Fibroblast of mammary gland (primary cell): ENCODE measurements around the gene ERG.

Experiments used
- DNase-seq: peaks from one replicate; pipeline ENCODE4 v3.0.0-alpha.2; 2010; ENCODE audit warnings: low read depth
- H3K4me3 ChIP-seq: 2 replicates; pipeline ENCODE4 v1.5.1; 2011; ENCODE audit warnings: low read depth, mild to moderate bottlenecking, low read length, moderate library complexity; ENCODE audit not compliant: control insufficient read depth
- TF ChIP-seq, protein P1 (sequence below): conservative IDR thresholded peaks from 2 replicates; pipeline ENCODE4 v1.5.1; 2011; ENCODE audit warnings: low read depth, low read length, inconsistent platforms; ENCODE audit not compliant: control insufficient read depth, insufficient read depth

Gene ERG

DNA sequence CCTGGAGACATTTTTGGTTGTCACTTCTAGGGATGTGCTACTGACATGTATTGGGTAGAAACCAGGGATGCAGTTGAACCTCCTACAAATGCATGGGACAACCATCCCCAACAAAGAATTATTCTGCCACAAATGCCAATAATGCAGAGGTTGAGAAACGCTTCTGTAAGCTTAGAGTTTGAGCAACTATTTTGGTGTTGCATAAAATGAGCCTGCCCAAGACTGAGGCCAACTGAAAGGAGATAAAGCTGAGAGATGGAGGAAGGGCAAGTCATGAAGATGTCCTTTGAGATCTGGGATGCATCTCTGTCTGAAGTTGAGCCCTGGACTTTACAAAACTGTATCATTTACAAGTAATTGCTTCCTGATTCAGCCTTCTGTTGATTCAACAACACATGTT, 134.6 kb downstream of the ERG start:
- TF ChIP-seq, protein P1, sequence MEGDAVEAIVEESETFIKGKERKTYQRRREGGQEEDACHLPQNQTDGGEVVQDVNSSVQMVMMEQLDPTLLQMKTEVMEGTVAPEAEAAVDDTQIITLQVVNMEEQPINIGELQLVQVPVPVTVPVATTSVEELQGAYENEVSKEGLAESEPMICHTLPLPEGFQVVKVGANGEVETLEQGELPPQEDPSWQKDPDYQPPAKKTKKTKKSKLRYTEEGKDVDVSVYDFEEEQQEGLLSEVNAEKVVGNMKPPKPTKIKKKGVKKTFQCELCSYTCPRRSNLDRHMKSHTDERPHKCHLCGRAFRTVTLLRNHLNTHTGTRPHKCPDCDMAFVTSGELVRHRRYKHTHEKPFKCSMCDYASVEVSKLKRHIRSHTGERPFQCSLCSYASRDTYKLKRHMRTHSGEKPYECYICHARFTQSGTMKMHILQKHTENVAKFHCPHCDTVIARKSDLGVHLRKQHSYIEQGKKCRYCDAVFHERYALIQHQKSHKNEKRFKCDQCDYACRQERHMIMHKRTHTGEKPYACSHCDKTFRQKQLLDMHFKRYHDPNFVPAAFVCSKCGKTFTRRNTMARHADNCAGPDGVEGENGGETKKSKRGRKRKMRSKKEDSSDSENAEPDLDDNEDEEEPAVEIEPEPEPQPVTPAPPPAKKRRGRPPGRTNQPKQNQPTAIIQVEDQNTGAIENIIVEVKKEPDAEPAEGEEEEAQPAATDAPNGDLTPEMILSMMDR, result no peak
- no peak overlapping the region for H3K4me3 ChIP-seq
- no peak for DNase-seq

DNA sequence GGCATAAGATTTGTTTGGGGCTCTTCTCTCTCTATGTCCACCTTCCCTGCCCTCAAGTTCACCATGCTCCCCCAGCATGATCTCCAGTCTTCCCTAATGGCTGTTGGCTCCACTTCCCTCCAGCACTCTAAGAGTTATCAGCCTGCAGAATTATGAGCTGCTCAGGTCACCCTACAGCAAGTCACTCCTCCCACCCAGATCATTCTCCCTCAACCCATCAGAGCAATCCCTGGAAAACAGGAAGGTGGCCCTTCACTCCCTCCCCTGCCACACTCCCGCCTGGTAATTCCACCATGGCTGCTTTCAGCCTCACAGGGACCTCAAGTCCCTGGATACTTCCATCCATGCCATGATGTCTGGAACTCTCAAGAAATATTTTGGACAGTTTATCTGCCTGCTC, 137.0 kb downstream of the ERG start:
- TF ChIP-seq, protein P1, result no peak
- no peak for DNase-seq
- H3K4me3 ChIP-seq, result no peak overlapping the region

DNA sequence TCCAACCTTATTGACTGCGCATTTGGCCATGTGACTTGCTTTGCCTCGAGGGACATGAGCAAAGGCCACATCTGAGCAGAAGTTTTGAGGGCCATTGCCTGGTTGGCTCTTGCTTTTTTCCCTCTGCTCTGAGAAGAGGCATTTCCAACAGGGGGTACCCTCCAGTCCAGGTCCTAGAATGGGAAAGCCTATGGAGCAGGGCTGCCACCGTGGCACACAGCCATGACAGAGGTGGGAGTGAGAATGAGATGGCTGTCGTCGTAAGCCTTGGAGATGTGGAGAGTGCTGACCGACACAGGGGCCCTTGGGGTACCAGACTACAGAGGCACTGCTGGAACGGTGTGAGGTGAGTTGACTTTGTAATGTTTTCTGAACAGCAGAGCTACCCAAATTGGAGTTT, 138.4 kb downstream of the ERG start:
- TF ChIP-seq, protein P1, result no peak
- no peak overlapping the region for H3K4me3 ChIP-seq
- DNase-seq, result no peak

DNA sequence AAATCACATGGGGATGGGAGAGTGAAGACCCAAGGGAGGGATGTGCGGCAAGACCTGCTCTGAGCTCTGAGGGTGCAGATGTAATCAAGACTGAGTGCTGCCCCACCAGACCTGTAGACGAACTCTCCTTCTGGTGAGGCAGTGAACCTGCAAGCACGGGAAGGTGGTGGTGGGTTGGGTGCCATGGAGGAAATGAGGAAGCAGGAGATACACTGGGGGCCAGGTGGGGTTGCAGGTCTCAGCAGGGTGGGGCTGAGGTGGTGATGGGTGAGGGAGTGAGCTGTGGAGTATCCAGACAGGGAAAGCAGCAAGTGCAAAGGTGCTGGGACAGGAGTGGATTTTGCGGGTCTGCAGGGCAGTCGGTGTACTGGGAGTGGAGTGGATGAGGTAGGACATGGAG, 139.2 kb downstream of the ERG start:
- TF ChIP-seq, protein P1, result no peak
- no peak overlapping the region for H3K4me3 ChIP-seq
- DNase-seq, result no peak

DNA sequence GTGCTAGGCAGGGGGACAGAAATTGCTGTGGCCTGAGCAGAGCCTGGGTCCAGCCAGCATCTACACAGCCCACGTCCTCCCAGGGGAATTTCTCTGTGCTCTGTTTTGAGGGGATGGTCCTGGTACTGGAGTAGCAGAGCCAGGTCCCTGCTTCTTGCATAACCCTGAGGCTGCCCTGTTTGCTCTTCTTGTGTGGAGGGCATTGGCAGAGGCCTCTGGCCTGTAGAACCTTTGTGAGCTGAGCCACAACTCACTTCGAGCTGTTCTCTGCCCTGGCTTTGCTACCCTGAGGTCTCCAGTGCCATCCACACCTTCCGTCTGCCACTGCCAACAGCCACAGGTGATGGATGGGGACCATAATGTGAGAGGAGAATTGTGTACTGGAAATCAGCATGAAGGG, 139.6 kb downstream of the ERG start:
- H3K4me3 ChIP-seq, result no peak overlapping the region
- TF ChIP-seq, protein P1, result no peak
- DNase-seq, result no peak

DNA sequence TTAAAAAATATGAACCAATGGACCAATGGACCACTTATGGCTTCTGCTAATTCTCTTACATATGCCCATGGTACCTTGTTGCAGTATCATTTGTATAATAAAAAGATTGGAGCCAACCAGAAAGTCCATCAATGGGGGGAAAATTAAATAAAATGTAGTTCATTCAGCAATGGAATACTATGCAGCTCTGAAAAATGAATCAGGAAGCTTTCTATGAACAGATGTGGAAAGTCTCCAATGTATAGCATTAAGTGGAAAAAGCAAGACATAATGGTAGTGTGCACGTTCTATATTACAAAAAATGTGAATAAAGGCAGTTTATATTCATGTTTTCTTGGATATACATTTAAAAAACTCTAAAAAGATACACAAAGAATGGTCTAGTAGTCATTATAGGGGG, 140.2 kb downstream of the ERG start:
- no peak overlapping the region for H3K4me3 ChIP-seq
- TF ChIP-seq, protein P1, result no peak
- no peak for DNase-seq
